Activated T-helper 2 cell treated with anti-CD3 and anti-CD28 coated beads, Interferon-gamma antibody, Interleukin-2, Interleukin-4, amounts not matched to agents 10 μg/mL and 5 μg/mL and 100 μg/mL, durations not matched to agents 14 hours and 24 hours and 36 hours (primary cell): ENCODE measurements around the gene GFRA4. TPM values are rescaled to one million over a fixed set of nuclear protein-coding genes. Genes with fewer than 3 reads are reported as not detected.

Experiments
- DNase-seq: peaks from one replicate; pipeline ENCODE4 v3.0.0; 2021; ENCODE audit warnings: low spot score
- H3K27ac Mint-ChIP-seq: one replicate; pipeline ENCODE4 v1.8.0; 2021; ENCODE audit warnings: mixed read lengths
- H3K27me3 Mint-ChIP-seq: one replicate; pipeline ENCODE4 v1.8.0; 2021; ENCODE audit warnings: low read depth, mixed read lengths
- H3K36me3 Mint-ChIP-seq: one replicate; pipeline ENCODE4 v1.8.0; 2021; ENCODE audit warnings: low read depth, mixed read lengths
- H3K4me1 Mint-ChIP-seq: one replicate; pipeline ENCODE4 v1.8.0; 2021; ENCODE audit warnings: low read depth, mixed read lengths
- H3K4me3 Mint-ChIP-seq: one replicate; pipeline ENCODE4 v1.8.0; 2021; ENCODE audit warnings: low read depth, mild to moderate bottlenecking, moderate library complexity, mixed read lengths
- H3K9me3 Mint-ChIP-seq: one replicate; pipeline ENCODE4 v1.8.0; 2021; ENCODE audit warnings: mixed read lengths
- intact Hi-C: fragments of 100-400 bp; cut with micrococcal nuclease; formaldehyde crosslinking; loops from one replicate; pipeline ENCODE4 v1.15.1; 2023
- total RNA-seq: library from RNA; stranded (reverse); gene quantifications from 2 replicates; pipeline ENCODE4 v1.2.3, GENCODE V29; 2022

The GFRA4 gene
- total RNA-seq, 1 donor from 2014 or later = not detected

GRCh38 chr20:3674995-3675900 lies 12.0 kb upstream of the GFRA4 start:
- Mint-ChIP-seq H3K27ac (no peak overlapping the region), H3K4me1 (no peaks in the 10 kb centered on the region), H3K27me3 (peaks cover 47% of the 10 kb centered on the region), H3K4me3 (no peak overlapping the region), H3K9me3 (no peaks in the 10 kb centered on the region), H3K36me3 (no peaks in the 10 kb centered on the region)
- intact Hi-C loops = no loop called here
- DNase-seq = no peak

- Mint-ChIP-seq H3K4me1 (no peaks in the 10 kb centered on the region), H3K27me3 (peaks cover 51% of the 10 kb centered on the region), H3K27ac (no peak overlapping the region), H3K9me3 (no peaks in the 10 kb centered on the region), H3K4me3 (no peak overlapping the region), H3K36me3 (no peaks in the 10 kb centered on the region)
- intact Hi-C loops = no loop called here
- no peak for DNase-seq
Measured at GRCh38 chr20:3674447-3674846, 11.2 kb upstream of the GFRA4 start.

GRCh38 chr20:3673221-3674070 lies 10.2 kb upstream of the GFRA4 start:
- Mint-ChIP-seq H3K4me1 (no peaks in the 10 kb centered on the region), H3K36me3 (no peaks in the 10 kb centered on the region), H3K27me3 (peaks cover 50% of the 10 kb centered on the region), H3K27ac (no peak overlapping the region), H3K9me3 (no peaks in the 10 kb centered on the region), H3K4me3 (no peak overlapping the region)
- no peak for DNase-seq
- intact Hi-C loops = no loop called here

- Mint-ChIP-seq H3K4me3 (no peak overlapping the region), H3K27ac (no peak overlapping the region), H3K4me1 (no peaks in the 10 kb centered on the region), H3K27me3 (peaks cover 50% of the 10 kb centered on the region), H3K36me3 (no peaks in the 10 kb centered on the region), H3K9me3 (no peaks in the 10 kb centered on the region)
- DNase-seq = no peak
- intact Hi-C loops = no loop called here
Measured at GRCh38 chr20:3672547-3673171, 9.5 kb upstream of the GFRA4 start.

GRCh38 chr20:3671986-3672546 lies 8.9 kb upstream of the GFRA4 start:
- intact Hi-C loops = no loop called here
- Mint-ChIP-seq H3K36me3 (no peaks in the 10 kb centered on the region), H3K27me3 (peaks cover 50% of the 10 kb centered on the region), H3K4me1 (peaks cover 2% of the 10 kb centered on the region), H3K9me3 (no peaks in the 10 kb centered on the region), H3K27ac (no peak overlapping the region), H3K4me3 (no peak overlapping the region)
- no peak for DNase-seq

GRCh38 chr20:3670945-3671344 lies 7.7 kb upstream of the GFRA4 start:
- Mint-ChIP-seq H3K9me3 (no peaks in the 10 kb centered on the region), H3K27ac (no peak overlapping the region), H3K4me1 (peaks cover 10% of the 10 kb centered on the region), H3K27me3 (peaks cover 47% of the 10 kb centered on the region), H3K4me3 (no peak overlapping the region), H3K36me3 (no peaks in the 10 kb centered on the region)
- intact Hi-C loops = no loop called here
- DNase-seq = no peak

- intact Hi-C loops = no loop called here
- H3K27ac Mint-ChIP-seq = no peak overlapping the region
- DNase-seq = no peak
- H3K4me3 Mint-ChIP-seq = no peak overlapping the region
- peaks cover 43% of the 10 kb centered on the region for H3K27me3 Mint-ChIP-seq
- H3K36me3 Mint-ChIP-seq = no peaks in the 10 kb centered on the region
- peaks cover 13% of the 10 kb centered on the region for H3K4me1 Mint-ChIP-seq
- H3K9me3 Mint-ChIP-seq = no peaks in the 10 kb centered on the region
Measured at GRCh38 chr20:3670511-3670910, 7.3 kb upstream of the GFRA4 start.

GRCh38 chr20:3669710-3670367 lies 6.6 kb upstream of the GFRA4 start:
- H3K27me3 Mint-ChIP-seq = peaks cover 39% of the 10 kb centered on the region
- H3K36me3 Mint-ChIP-seq = no peaks in the 10 kb centered on the region
- no peak overlapping the region for H3K27ac Mint-ChIP-seq
- peaks cover 14% of the 10 kb centered on the region for H3K4me1 Mint-ChIP-seq
- intact Hi-C loops = no loop called here
- no peak overlapping the region for H3K4me3 Mint-ChIP-seq
- no peak for DNase-seq
- H3K9me3 Mint-ChIP-seq = no peaks in the 10 kb centered on the region

GRCh38 chr20:3667434-3668037 lies 4.3 kb upstream of the GFRA4 start:
- H3K9me3 Mint-ChIP-seq = no peaks in the 10 kb centered on the region
- no peak overlapping the region for H3K27ac Mint-ChIP-seq
- H3K4me1 Mint-ChIP-seq = peaks cover 14% of the 10 kb centered on the region
- H3K4me3 Mint-ChIP-seq = no peak overlapping the region
- H3K36me3 Mint-ChIP-seq = no peaks in the 10 kb centered on the region
- peaks cover 36% of the 10 kb centered on the region for H3K27me3 Mint-ChIP-seq
- no peak for DNase-seq
- intact Hi-C loops = no loop called here

GRCh38 chr20:3663858-3664257 lies 659 bp upstream of the GFRA4 start:
- Mint-ChIP-seq H3K9me3 (no peaks in the 10 kb centered on the region), H3K4me3 (no peak overlapping the region), H3K27me3 (peaks cover 39% of the 10 kb centered on the region), H3K4me1 (peaks cover 18% of the 10 kb centered on the region), H3K36me3 (no peaks in the 10 kb centered on the region), H3K27ac (no peak overlapping the region)
- intact Hi-C loops = no loop called here
- no peak for DNase-seq

GRCh38 chr20:3661814-3662665 lies 1.2 kb downstream of the GFRA4 start:
- Mint-ChIP-seq H3K4me3 (no peak overlapping the region), H3K9me3 (no peaks in the 10 kb centered on the region), H3K27ac (no peak overlapping the region), H3K4me1 (peaks cover 18% of the 10 kb centered on the region), H3K27me3 (peaks cover 43% of the 10 kb centered on the region), H3K36me3 (no peaks in the 10 kb centered on the region)
- intact Hi-C loops = no loop called here
- DNase-seq = no peak
